Stomach (tissue), 9 donors: Measurements from ENCODE around the gene STRADA. TPM values are rescaled to one million over a fixed set of nuclear protein-coding genes. Genes with fewer than 3 reads are reported as not detected.

Experiments used
- DNase-seq, 2 donors: peaks; one replicate each; pipeline versions ENCODE4 v3.0.0 to v3.0.0-alpha.2; 2013 to 2019
- H3K27ac ChIP-seq, 5 donors: fragments of 200-600 bp in 4 of 5; sonication (generic) in 4 of 5; one replicate each; pipeline ENCODE4 v1.5.1; 2013 to 2019; ENCODE audit warnings: mild to moderate bottlenecking in 1 of 5, moderate library complexity in 1 of 5
- H3K27me3 ChIP-seq, 3 donors: fragments of 200-600 bp; sonication (generic); one replicate each; pipeline ENCODE4 v1.5.1; 2017 to 2019; ENCODE audit warnings: mixed run types in 1 of 3
- H3K36me3 ChIP-seq, 4 donors: fragments of 200-600 bp; sonication (generic); 1 replicate in 3 of 4; 2 replicates in 1 of 4; pipeline ENCODE4 v1.5.1; 2016 to 2019
- H3K4me1 ChIP-seq, 4 donors: fragments of 200-600 bp; sonication (generic); one replicate each; pipeline ENCODE4 v1.5.1; 2016 to 2019
- H3K4me3 ChIP-seq, 4 donors: fragments of 200-600 bp; sonication (generic) in 3 of 4; one replicate each; pipeline ENCODE4 v1.5.1; 2016 to 2019; ENCODE audit warnings: mild to moderate bottlenecking in 1 of 4
- H3K9me3 ChIP-seq, 4 donors: fragments of 200-600 bp; sonication (generic); one replicate each; pipeline ENCODE4 v1.5.1; 2016 to 2019
- CTCF ChIP-seq, 7 experiments: fragments of 450-650 bp in 4 of 7; fragments of 200-600 bp in 3 of 7; sonication (generic) in 3 of 7; IDR thresholded peaks; one replicate each; pipeline ENCODE4 v1.5.1; 2016 to 2019; ENCODE audit warnings: antibody characterized with exemption in 7 of 7, control low read depth in 2 of 7, mild to moderate bottlenecking in 1 of 7
- EP300 ChIP-seq: sonication (generic); formaldehyde crosslinking; IDR thresholded peaks from one replicate; pipeline ENCODE4 v1.6.1; 2017; ENCODE audit warnings: antibody characterized with exemption
- POLR2A ChIP-seq, 4 donors: fragments of 450-650 bp; IDR thresholded peaks; one replicate each; pipeline ENCODE4 v1.6.1; 2016; ENCODE audit warnings: antibody characterized with exemption in 4 of 4, control low read depth in 2 of 4, mild to moderate bottlenecking in 1 of 4, moderate library complexity in 1 of 4
- POLR2AphosphoS5 ChIP-seq, 3 donors: sonication (generic); formaldehyde crosslinking; IDR thresholded peaks; one replicate each; pipeline ENCODE4 v1.6.1; 2016; ENCODE audit warnings: antibody characterized with exemption in 3 of 3
- WGBS, 5 donors: extraction: QIAGEN DNeasy Blood & Tissue Kit in 3 of 5; methylation state at CpG; one replicate each; pipeline versions ENCODE4 v1.1.5 to v1.1.7; 2013 to 2018; 5-methylcytosine and 5-hydroxymethylcytosine counted together
- intact Hi-C: fragments of 100-400 bp; cut with DNase I; formaldehyde crosslinking; loops from one replicate; pipeline ENCODE4 v1.15.1; 2023; ENCODE audit warnings: low total_unique reads
- polyA plus RNA-seq, 3 donors: library from polyadenylated mRNA; stranded (reverse); fragments of 200-250 nt; gene quantifications; one replicate each; pipeline ENCODE4 v1.2.3, GENCODE V29; 2013
- total RNA-seq, 5 donors: library from RNA; depleted of rRNA; stranded (reverse); fragments of >200 nt; gene quantifications; one replicate each; pipeline versions ENCODE4 v1.1.0 to v1.2.3, GENCODE V29; 2014 to 2016
- donor health status: healthy with polysubstance abuse.
- donor health status: Bipolar disorder and iron deficiency.
- donor health status: healthy.

STRADA gene
- total and polyA plus RNA-seq, 8 donors: 9.8 to 56.2 (median 22.2) TPM

- H3K27me3 ChIP-seq: no peaks in the 10 kb centered on the region
- WGBS, 5 donors: 77 to 86% (median 83%) methylated on average over 3 of the region's 3 CpGs
- H3K4me1 ChIP-seq: peaks cover 0 to 7% (median 3%) of the 10 kb centered on the region in 4 donors
- no peak for TF ChIP-seq POLR2A (IDR thresholded peaks at IDR 0.05)
- no peak for TF ChIP-seq CTCF (IDR thresholded peaks at IDR 0.05)
- no peak for TF ChIP-seq POLR2AphosphoS5 (IDR thresholded peaks at IDR 0.05)
- no peak for TF ChIP-seq EP300
- H3K36me3 ChIP-seq: peaks cover 24 to 93% (median 91%) of the 10 kb centered on the region in 4 donors
- intact Hi-C loops: no loop called here
- no peak overlapping the region for H3K4me3 ChIP-seq
- DNase-seq: no peak
- no peaks in the 10 kb centered on the region for H3K9me3 ChIP-seq
- no peak overlapping the region for H3K27ac ChIP-seq
Measured at GRCh38 chr17:63659850-63660249, 81.7 kb downstream of the STRADA start.

DNA sequence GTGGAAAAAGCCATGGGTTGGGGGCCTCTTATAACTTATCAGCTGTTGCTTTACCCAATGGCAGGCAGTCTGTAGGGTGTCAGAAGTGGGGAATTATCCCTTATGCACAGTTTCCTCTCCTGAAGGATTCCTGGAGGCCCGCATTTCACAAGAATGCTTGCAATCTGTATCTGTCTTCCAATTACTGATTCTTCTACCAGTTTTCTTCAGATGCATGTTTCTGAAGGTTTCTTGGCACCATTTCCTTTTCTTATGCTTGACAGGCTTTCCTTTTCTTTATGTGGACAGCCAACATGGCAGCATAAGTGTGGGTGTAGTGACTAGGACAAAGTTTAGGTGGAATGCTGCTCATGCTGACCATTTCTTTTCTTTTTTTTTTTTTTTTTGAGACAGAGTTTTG, 83.2 kb downstream of the STRADA start:
- Histone ChIP-seq H3K4me3 (no peak overlapping the region), H3K36me3 (peaks cover 33 to 96% (median 92%) of the 10 kb centered on the region in 4 donors), H3K27ac (no peak overlapping the region), H3K9me3 (no peaks in the 10 kb centered on the region), H3K4me1 (peaks cover 0 to 7% (median 1%) of the 10 kb centered on the region in 4 donors), H3K27me3 (no peaks in the 10 kb centered on the region)
- intact Hi-C loops: no loop called here
- 77 to 98% (median 91%) methylated on average over 1 of the region's 1 CpG for WGBS, 5 donors
- DNase-seq: no peak
- TF ChIP-seq EP300: no peak
- TF ChIP-seq POLR2AphosphoS5 (IDR thresholded peaks at IDR 0.05): no peak
- no peak for TF ChIP-seq POLR2A (IDR thresholded peaks at IDR 0.05)
- TF ChIP-seq CTCF (IDR thresholded peaks at IDR 0.05): no peak

DNA sequence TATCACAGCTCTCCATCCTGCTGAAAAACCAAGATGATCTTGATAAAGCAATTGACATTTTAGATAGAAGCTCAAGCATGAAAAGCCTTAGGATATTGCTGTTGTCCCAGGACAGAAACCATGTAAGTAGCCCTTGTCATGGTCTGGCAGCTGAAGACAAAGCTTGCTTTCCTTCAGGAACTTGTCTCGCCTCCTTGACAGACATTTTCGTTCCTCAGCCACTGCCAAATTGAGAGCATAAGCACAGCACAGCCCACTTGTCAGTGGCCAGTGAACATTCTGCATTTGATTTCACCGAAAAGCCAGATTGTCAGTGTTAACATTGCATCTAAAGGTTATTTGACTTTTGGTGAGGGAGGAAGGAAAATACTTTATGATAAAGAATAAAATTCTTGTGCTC, 83.8 kb downstream of the STRADA start:
- Histone ChIP-seq H3K4me1 (peaks cover 0 to 13% (median 4%) of the 10 kb centered on the region in 4 donors), H3K27ac (no peak overlapping the region), H3K9me3 (no peaks in the 10 kb centered on the region), H3K36me3 (peaks cover 33 to 96% (median 91%) of the 10 kb centered on the region in 4 donors), H3K27me3 (no peaks in the 10 kb centered on the region), H3K4me3 (no peak overlapping the region)
- intact Hi-C loops: no loop called here
- WGBS, 5 donors: 87 to 91% (median 90%) methylated on average over 3 of the region's 3 CpGs
- no peak for DNase-seq
- no peak for TF ChIP-seq CTCF (IDR thresholded peaks at IDR 0.05)
- no peak for TF ChIP-seq POLR2AphosphoS5 (IDR thresholded peaks at IDR 0.05)
- no peak for TF ChIP-seq POLR2A (IDR thresholded peaks at IDR 0.05)
- no peak for TF ChIP-seq EP300

DNA sequence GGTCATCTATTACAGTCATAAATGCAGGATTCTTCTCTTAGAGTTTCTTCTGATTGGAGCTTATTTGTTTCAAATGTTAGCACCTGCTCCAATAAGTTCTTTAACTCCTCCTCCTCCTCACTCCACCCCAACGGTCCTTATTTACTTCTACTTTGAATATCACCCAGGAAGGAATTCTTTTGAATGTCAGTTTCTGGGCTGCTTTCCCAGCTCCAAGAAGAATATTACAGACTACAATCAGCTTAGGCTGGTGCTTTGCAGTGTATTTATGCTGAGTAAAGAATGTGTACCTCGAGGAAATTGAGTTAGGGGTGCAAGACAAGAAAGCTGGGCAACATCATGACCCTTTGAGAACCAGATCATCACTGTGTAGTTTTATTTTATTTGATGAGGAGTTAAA, 88.5 kb downstream of the STRADA start:
- Histone ChIP-seq H3K9me3 (no peaks in the 10 kb centered on the region), H3K4me1 (peaks cover 0 to 36% (median 12%) of the 10 kb centered on the region in 4 donors), H3K4me3 (no peak overlapping the region), H3K27ac (peak overlapping the region in 1 of 5 donors; percentile 38), H3K27me3 (no peaks in the 10 kb centered on the region), H3K36me3 (peaks cover 19 to 67% (median 63%) of the 10 kb centered on the region in 4 donors)
- no peak for DNase-seq
- intact Hi-C loops: no loop called here
- WGBS, 5 donors: 13 to 27% (median 20%) methylated on average over 2 of the region's 2 CpGs
- TF ChIP-seq EP300 (no peak), POLR2AphosphoS5 (IDR thresholded peaks at IDR 0.05) (no peak), POLR2A (IDR thresholded peaks at IDR 0.05) (no peak), CTCF (IDR thresholded peaks at IDR 0.05) (no peak)

Other genes with a start within 250 kb of the STRADA start
- 1 to 10 TPM in 1 of 5 donors, under 1 TPM in 4; 0.37 to 2.3 (median 0.72) TPM for gene KCNH6, start 218.4 kb downstream of the STRADA start, total RNA-seq
- under 1 TPM in 2 of 3 donors, not detected in 1; 0.20 to 0.31 TPM for gene KCNH6, start 218.4 kb downstream of the STRADA start, polyA plus RNA-seq
- 10 to 100 TPM; 14.6 to 45.5 (median 23.5) TPM for gene DCAF7, start 191.3 kb downstream of the STRADA start, total RNA-seq
- 10 to 100 TPM; 11.6 to 14.8 (median 13.7) TPM for gene DCAF7, start 191.3 kb downstream of the STRADA start, polyA plus RNA-seq
- gene TACO1, start 140.9 kb downstream of the STRADA start, total RNA-seq: 10 to 100 TPM in 3 of 5 donors, 1 to 10 TPM in 2; 7.0 to 26.6 (median 10.4) TPM
- 10 to 100 TPM; 18.9 to 20.9 (median 20.9) TPM for gene TACO1, start 140.9 kb downstream of the STRADA start, polyA plus RNA-seq
- gene MAP3K3, start 119.4 kb downstream of the STRADA start, total RNA-seq: 10 to 100 TPM; 13.4 to 99.5 (median 28.5) TPM
- 10 to 100 TPM in 2 of 3 donors, 1 to 10 TPM in 1; 9.3 to 16.9 (median 10.7) TPM for gene MAP3K3, start 119.4 kb downstream of the STRADA start, polyA plus RNA-seq
- 10 to 100 TPM in 2 of 5 donors, 1 to 10 TPM in 3; 4.9 to 27.2 (median 9.6) TPM for gene LIMD2, start 41.7 kb downstream of the STRADA start, total RNA-seq
- 10 to 100 TPM; 12.0 to 21.0 (median 20.2) TPM for gene LIMD2, start 41.7 kb downstream of the STRADA start, polyA plus RNA-seq
- 100 to 1,000 TPM in 2 of 5 donors, 10 to 100 TPM in 3; 38.8 to 139 (median 69.4) TPM for gene CCDC47, start 31.8 kb upstream of the STRADA start, total RNA-seq
- gene CCDC47, start 31.8 kb upstream of the STRADA start, polyA plus RNA-seq: 10 to 100 TPM; 11.5 to 34.6 (median 18.5) TPM
- 100 to 1,000 TPM; 182 to 346 (median 205) TPM for gene DDX42, start 32.4 kb upstream of the STRADA start, total RNA-seq
- gene DDX42, start 32.4 kb upstream of the STRADA start, polyA plus RNA-seq: 10 to 100 TPM; 42.7 to 59.9 (median 52.7) TPM
- gene PSMC5, start 85.6 kb upstream of the STRADA start, total RNA-seq: 100 to 1,000 TPM in 1 of 5 donors, 10 to 100 TPM in 4; 19.2 to 177 (median 80.1) TPM
- gene PSMC5, start 85.6 kb upstream of the STRADA start, polyA plus RNA-seq: 100 to 1,000 TPM; 151 to 211 (median 153) TPM
- 10 to 100 TPM in 4 of 5 donors, 1 to 10 TPM in 1; 3.5 to 54.0 (median 38.6) TPM for gene FTSJ3, start 85.9 kb upstream of the STRADA start, total RNA-seq
- gene FTSJ3, start 85.9 kb upstream of the STRADA start, polyA plus RNA-seq: 10 to 100 TPM; 12.2 to 14.4 (median 13.4) TPM
- gene SMARCD2, start 100.9 kb upstream of the STRADA start, total RNA-seq: 100 to 1,000 TPM in 3 of 5 donors, 10 to 100 TPM in 2; 90.6 to 244 (median 109) TPM
- gene SMARCD2, start 100.9 kb upstream of the STRADA start, polyA plus RNA-seq: 10 to 100 TPM; 65.1 to 86.9 (median 66.9) TPM
- not detected for gene CSH2, start 131.9 kb upstream of the STRADA start, total RNA-seq
- gene CSH2, start 131.9 kb upstream of the STRADA start, polyA plus RNA-seq: not detected
- gene GH2, start 140.1 kb upstream of the STRADA start, total RNA-seq: not detected
- not detected for gene GH2, start 140.1 kb upstream of the STRADA start, polyA plus RNA-seq
- gene CSH1, start 154.8 kb upstream of the STRADA start, total RNA-seq: not detected
- not detected for gene CSH1, start 154.8 kb upstream of the STRADA start, polyA plus RNA-seq
- gene CSHL1, start 169.5 kb upstream of the STRADA start, total RNA-seq: not detected
- not detected for gene CSHL1, start 169.5 kb upstream of the STRADA start, polyA plus RNA-seq
- gene GH1, start 177.0 kb upstream of the STRADA start, total RNA-seq: not detected
- not detected for gene GH1, start 177.0 kb upstream of the STRADA start, polyA plus RNA-seq
- 1 to 10 TPM in 2 of 5 donors, not detected in 3; 4.8 to 5.3 TPM for gene CD79B, start 190.5 kb upstream of the STRADA start, total RNA-seq
- gene CD79B, start 190.5 kb upstream of the STRADA start, polyA plus RNA-seq: 1 to 10 TPM; 1.7 to 9.7 (median 8.1) TPM
- gene SCN4A, start 231.1 kb upstream of the STRADA start, total RNA-seq: 1 to 10 TPM in 3 of 5 donors, not detected in 2; 1.2 to 2.7 (median 2.4) TPM
- gene SCN4A, start 231.1 kb upstream of the STRADA start, polyA plus RNA-seq: under 1 TPM; 0.05 to 0.31 (median 0.19) TPM